ENCODE data around the gene PYHIN1.

DNA sequence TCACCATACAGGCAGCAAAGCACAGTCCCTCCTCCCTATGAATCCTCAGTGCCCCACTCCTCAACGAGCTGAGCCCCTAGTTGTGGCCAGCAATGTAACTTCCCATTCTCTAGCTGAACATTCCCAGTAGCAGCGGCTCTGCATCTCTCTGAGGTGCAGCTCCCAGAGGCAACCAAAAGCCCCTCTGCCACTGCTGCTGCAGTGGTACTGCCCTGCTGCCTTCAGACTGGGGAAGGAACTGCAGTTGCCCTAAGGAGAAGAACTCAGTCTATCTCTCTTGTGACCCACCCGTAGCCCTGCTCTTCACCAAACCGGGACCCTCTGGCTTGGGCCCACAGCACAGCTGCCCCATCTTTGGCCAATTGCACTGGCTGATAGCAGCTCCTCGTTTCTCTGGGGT lies 31.6 kb downstream of the PYHIN1 start:
- TF ChIP-seq, protein P1, sequence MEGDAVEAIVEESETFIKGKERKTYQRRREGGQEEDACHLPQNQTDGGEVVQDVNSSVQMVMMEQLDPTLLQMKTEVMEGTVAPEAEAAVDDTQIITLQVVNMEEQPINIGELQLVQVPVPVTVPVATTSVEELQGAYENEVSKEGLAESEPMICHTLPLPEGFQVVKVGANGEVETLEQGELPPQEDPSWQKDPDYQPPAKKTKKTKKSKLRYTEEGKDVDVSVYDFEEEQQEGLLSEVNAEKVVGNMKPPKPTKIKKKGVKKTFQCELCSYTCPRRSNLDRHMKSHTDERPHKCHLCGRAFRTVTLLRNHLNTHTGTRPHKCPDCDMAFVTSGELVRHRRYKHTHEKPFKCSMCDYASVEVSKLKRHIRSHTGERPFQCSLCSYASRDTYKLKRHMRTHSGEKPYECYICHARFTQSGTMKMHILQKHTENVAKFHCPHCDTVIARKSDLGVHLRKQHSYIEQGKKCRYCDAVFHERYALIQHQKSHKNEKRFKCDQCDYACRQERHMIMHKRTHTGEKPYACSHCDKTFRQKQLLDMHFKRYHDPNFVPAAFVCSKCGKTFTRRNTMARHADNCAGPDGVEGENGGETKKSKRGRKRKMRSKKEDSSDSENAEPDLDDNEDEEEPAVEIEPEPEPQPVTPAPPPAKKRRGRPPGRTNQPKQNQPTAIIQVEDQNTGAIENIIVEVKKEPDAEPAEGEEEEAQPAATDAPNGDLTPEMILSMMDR (IDR thresholded peaks at IDR 0.05), result no peak
- no peak for TF ChIP-seq POLR2A (IDR thresholded peaks at IDR 0.05)

Measured in Peyer's patch (tissue), 4 donors.